Neural cell (in vitro differentiated cells): ENCODE data around the gene P2RX3.

Experiments
- EP300 ChIP-seq: fragments of 450-650 bp; conservative IDR thresholded peaks from 2 replicates; pipeline ENCODE4 v1.6.1; 2014; ENCODE audit warnings: antibody characterized with exemption, mild to moderate bottlenecking, moderate library complexity; ENCODE audit not compliant: poor library complexity, severe bottlenecking
- EZH2 ChIP-seq: fragments of 200-600, 300-800 bp; shearing (Covaris generic), sonication (generic); IDR thresholded peaks from 2 replicates; pipeline ENCODE4 v1.6.1; 2014; ENCODE audit warnings: antibody characterized with exemption, low read length, borderline replicate concordance, mild to moderate bottlenecking; ENCODE audit not compliant: insufficient read depth, poor library complexity, severe bottlenecking
- MXI1 ChIP-seq: fragments of 450-650 bp; conservative IDR thresholded peaks from 2 replicates; pipeline ENCODE4 v1.6.1; 2014; ENCODE audit warnings: antibody characterized with exemption, mild to moderate bottlenecking; ENCODE audit not compliant: poor library complexity, severe bottlenecking
- POLR2AphosphoS5 ChIP-seq: IDR thresholded peaks from 2 replicates; pipeline ENCODE4 v1.6.1; 2012
- RAD21 ChIP-seq: fragments of 450-650 bp; conservative IDR thresholded peaks from 2 replicates; pipeline ENCODE4 v1.6.1; 2014; ENCODE audit warnings: antibody characterized with exemption, mild to moderate bottlenecking, moderate library complexity
- SMC3 ChIP-seq: fragments of 450-650 bp; conservative IDR thresholded peaks from 2 replicates; pipeline ENCODE4 v1.6.1; 2014; ENCODE audit warnings: antibody characterized with exemption, mild to moderate bottlenecking, moderate library complexity; ENCODE audit not compliant: poor library complexity
- TAF1 ChIP-seq: IDR thresholded peaks from 2 replicates; pipeline ENCODE4 v1.6.1; 2012; ENCODE audit warnings: low read depth
- TF ChIP-seq, protein P1 (sequence below): fragments of 450-650 bp; IDR thresholded peaks from 2 replicates; pipeline ENCODE4 v1.5.1; 2014; ENCODE audit warnings: antibody characterized with exemption, mild to moderate bottlenecking, moderate library complexity; ENCODE audit not compliant: poor library complexity, severe bottlenecking
- TF ChIP-seq, protein P2 (sequence below): IDR thresholded peaks from 2 replicates; pipeline ENCODE4 v1.6.1; 2012; ENCODE audit warnings: borderline replicate concordance

DNA sequence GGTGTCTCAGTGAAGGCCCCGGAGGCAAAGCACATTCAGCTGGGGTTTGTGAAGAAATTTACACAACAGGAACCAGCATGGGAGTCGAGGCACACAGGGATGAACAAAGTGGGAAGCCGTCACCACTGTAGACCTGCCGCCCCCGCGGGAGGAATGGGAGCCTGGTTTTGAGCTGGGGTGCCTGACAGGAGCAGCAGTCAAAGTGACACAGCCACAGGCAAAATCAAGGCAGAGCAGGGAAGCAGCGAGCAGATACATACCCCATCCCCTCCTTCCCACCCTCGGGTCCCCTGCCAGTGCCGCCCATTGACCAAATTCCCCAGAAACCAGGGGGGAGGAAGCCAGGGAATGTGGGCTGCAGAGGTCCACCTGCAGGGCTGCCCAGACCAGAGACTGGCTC lies 20.8 kb downstream of the P2RX3 start:
- TF ChIP-seq, protein P1, sequence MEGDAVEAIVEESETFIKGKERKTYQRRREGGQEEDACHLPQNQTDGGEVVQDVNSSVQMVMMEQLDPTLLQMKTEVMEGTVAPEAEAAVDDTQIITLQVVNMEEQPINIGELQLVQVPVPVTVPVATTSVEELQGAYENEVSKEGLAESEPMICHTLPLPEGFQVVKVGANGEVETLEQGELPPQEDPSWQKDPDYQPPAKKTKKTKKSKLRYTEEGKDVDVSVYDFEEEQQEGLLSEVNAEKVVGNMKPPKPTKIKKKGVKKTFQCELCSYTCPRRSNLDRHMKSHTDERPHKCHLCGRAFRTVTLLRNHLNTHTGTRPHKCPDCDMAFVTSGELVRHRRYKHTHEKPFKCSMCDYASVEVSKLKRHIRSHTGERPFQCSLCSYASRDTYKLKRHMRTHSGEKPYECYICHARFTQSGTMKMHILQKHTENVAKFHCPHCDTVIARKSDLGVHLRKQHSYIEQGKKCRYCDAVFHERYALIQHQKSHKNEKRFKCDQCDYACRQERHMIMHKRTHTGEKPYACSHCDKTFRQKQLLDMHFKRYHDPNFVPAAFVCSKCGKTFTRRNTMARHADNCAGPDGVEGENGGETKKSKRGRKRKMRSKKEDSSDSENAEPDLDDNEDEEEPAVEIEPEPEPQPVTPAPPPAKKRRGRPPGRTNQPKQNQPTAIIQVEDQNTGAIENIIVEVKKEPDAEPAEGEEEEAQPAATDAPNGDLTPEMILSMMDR: no peak
- TF ChIP-seq TAF1: no peak
- no peak for TF ChIP-seq MXI1
- no peak for TF ChIP-seq POLR2AphosphoS5
- TF ChIP-seq EZH2: no peak
- TF ChIP-seq RAD21: no peak
- TF ChIP-seq, protein P2, sequence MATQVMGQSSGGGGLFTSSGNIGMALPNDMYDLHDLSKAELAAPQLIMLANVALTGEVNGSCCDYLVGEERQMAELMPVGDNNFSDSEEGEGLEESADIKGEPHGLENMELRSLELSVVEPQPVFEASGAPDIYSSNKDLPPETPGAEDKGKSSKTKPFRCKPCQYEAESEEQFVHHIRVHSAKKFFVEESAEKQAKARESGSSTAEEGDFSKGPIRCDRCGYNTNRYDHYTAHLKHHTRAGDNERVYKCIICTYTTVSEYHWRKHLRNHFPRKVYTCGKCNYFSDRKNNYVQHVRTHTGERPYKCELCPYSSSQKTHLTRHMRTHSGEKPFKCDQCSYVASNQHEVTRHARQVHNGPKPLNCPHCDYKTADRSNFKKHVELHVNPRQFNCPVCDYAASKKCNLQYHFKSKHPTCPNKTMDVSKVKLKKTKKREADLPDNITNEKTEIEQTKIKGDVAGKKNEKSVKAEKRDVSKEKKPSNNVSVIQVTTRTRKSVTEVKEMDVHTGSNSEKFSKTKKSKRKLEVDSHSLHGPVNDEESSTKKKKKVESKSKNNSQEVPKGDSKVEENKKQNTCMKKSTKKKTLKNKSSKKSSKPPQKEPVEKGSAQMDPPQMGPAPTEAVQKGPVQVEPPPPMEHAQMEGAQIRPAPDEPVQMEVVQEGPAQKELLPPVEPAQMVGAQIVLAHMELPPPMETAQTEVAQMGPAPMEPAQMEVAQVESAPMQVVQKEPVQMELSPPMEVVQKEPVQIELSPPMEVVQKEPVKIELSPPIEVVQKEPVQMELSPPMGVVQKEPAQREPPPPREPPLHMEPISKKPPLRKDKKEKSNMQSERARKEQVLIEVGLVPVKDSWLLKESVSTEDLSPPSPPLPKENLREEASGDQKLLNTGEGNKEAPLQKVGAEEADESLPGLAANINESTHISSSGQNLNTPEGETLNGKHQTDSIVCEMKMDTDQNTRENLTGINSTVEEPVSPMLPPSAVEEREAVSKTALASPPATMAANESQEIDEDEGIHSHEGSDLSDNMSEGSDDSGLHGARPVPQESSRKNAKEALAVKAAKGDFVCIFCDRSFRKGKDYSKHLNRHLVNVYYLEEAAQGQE: no peak
- no peak for TF ChIP-seq EP300
- TF ChIP-seq SMC3: no peak
